Neuron (in vitro differentiated cells): ENCODE measurements around the gene ZNF263.
"Not testable (repeated sequence)": the region's sequence is repeated elsewhere in the genome, so short reads cannot be mapped to it uniquely, and the experiment has no call there.

Source experiments
- H2AFZ ChIP-seq: one replicate; pipeline ENCODE4 v1.6.1; 2013; ENCODE audit warnings: low read depth, mild to moderate bottlenecking, inconsistent platforms, low read length, moderate library complexity
- H3K27me3 ChIP-seq: one replicate; pipeline ENCODE4 v1.6.1; 2013; ENCODE audit warnings: low read length; ENCODE audit not compliant: insufficient read depth
- H3K36me3 ChIP-seq: one replicate; pipeline ENCODE4 v1.6.1; 2013; ENCODE audit warnings: low read length; ENCODE audit not compliant: insufficient read depth
- H3K4me1 ChIP-seq: one replicate; pipeline ENCODE4 v1.6.1; 2013; ENCODE audit warnings: low read length; ENCODE audit not compliant: insufficient read depth
- H3K4me3 ChIP-seq: 2 replicates; pipeline ENCODE4 v1.5.1; 2013; ENCODE audit warnings: mild to moderate bottlenecking, low read length, moderate library complexity
- H3K9me3 ChIP-seq: one replicate; pipeline ENCODE4 v1.6.1; 2013; ENCODE audit warnings: low read length

ZNF263 gene

DNA sequence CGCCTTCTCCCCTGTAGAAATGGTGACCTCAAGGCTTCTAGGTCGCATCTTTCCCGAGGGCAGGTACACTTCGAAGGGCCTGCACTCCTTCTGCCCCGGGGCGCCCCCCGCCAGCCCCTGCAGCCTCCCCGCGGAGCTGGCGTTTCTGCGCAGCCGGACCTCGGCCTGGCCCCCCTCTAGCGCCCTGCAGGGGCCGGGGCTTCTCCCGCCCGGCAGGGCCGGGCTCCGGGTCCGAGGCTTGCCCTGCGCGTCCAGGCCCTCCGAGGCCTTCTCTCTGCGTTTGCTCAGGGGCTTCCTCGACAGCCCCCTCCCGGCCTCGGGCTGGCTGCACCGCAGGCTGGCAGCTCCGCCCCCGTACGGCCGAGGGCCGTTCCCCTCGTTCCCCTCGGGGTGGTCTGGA lies 29.0 kb upstream of the ZNF263 start:
- no peak overlapping the region for H2AFZ ChIP-seq
- H3K4me3 ChIP-seq: no peak overlapping the region
- H3K9me3 ChIP-seq: no peaks in the 10 kb centered on the region
- H3K36me3 ChIP-seq: no peaks in the 10 kb centered on the region
- H3K27me3 ChIP-seq: peaks cover 22% of the 10 kb centered on the region
- H3K4me1 ChIP-seq: no peaks in the 10 kb centered on the region

DNA sequence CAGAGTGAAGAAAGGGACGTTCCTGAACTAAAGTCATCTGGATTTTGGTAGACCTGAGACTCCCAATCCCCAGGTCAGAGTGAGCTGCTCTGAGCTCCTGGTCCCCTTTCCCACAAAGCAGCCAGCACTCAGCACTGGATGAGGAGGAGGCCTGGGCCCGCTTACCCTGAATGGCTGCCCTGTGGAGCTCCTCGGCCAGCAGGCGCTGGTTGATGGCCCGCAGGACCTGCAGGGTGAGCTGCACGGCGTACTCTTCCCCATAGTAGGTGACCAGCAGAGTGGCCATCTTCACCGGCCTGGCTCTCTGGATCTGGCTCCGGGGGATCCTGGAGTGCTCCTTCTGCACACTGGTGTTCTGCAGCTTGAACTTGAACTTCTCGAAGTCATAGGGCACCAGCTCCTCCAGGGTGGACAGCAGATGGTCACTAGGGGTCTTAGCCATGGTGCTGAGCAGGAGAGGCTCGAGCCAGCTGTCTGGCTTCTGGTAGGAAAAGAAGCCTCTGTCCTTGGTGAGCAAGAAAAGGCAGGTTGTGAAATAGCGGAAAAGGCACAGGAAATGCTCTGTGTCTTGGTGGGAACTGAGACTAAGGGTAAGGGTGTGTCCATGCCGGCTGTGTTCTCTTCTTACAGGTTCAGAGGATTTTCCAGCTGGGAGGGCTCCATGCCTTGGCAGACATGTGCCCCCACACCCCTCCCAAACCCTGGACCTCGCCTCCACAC lies 27.0 kb upstream of the ZNF263 start, which contains the start of gene MEFV:
Gene MEFV, minus strand, starts transcription at position 488 of the 720 bp plus-strand sequence. Its CDS starts 46 bp downstream, at position 442.
- no peaks in the 10 kb centered on the region for H3K9me3 ChIP-seq
- no peaks in the 10 kb centered on the region for H3K4me1 ChIP-seq
- H3K36me3 ChIP-seq: no peaks in the 10 kb centered on the region

DNA sequence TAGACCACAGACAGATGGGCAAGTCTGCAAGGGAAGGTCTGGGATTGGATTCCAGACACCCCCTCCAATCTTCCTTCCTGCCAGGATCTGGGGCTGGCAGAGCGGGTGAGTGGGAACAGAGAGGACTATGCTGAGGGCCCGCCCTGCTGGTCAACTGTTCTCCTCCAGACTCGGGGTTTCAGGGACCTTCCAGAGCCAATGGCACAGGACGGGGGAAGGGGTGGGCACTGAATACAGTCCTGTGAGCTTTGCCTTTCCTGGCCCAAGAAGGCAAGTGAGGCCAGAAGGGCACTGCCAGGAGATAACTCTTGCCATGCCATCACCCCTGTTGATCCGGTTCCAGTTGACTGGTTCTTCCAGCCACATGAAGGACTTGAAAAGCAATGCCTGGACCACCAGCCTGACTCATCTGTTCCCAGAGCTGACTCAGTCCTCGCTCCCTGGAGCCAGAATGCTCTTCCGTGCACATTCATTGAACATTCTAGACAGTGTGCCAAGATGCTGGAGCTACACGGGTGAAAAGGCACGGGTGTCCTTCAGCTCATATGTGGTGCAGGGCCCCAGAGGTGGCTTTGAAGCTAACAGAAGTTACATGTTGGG lies 26.3 kb upstream of the ZNF263 start:
- H3K9me3 ChIP-seq: no peaks in the 10 kb centered on the region
- peaks cover 15% of the 10 kb centered on the region for H3K27me3 ChIP-seq
- no peaks in the 10 kb centered on the region for H3K36me3 ChIP-seq
- H3K4me3 ChIP-seq: no peak overlapping the region
- no peak overlapping the region for H2AFZ ChIP-seq
- no peaks in the 10 kb centered on the region for H3K4me1 ChIP-seq

More for the DNA sequence above, 27.0 kb upstream of the ZNF263 start, which contains the start of gene MEFV:
- H3K27me3 ChIP-seq: peaks cover 15% of the 10 kb centered on the region
- H2AFZ ChIP-seq: no peak within 1 kb of the TSS
- no peak within 1 kb of the TSS for H3K4me3 ChIP-seq

DNA sequence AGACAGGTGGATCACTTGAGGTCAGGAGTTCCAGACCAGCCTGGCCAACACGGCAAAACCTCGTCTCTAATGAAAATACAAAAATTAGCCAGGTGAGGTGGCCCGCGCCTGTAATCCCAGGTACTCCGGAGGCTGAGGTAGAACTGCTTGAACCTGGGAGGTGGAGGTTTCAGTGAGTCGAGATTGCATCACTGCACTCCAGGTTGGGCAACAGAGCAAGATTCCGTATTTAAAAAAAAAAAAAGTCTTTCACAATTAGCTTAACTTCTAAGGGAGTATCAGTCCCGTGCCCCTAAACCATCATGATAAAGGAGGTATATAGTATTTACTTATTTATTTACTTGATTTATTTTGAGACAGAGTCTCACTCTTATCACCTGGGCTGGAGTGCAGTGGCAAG lies 23.5 kb upstream of the ZNF263 start:
- Histone ChIP-seq H3K9me3 (no peaks in the 10 kb centered on the region), H3K27me3 (peaks cover 8% of the 10 kb centered on the region), H3K4me3 (no peak overlapping the region), H3K36me3 (no peaks in the 10 kb centered on the region), H3K4me1 (no peaks in the 10 kb centered on the region), H2AFZ (no peak overlapping the region)

DNA sequence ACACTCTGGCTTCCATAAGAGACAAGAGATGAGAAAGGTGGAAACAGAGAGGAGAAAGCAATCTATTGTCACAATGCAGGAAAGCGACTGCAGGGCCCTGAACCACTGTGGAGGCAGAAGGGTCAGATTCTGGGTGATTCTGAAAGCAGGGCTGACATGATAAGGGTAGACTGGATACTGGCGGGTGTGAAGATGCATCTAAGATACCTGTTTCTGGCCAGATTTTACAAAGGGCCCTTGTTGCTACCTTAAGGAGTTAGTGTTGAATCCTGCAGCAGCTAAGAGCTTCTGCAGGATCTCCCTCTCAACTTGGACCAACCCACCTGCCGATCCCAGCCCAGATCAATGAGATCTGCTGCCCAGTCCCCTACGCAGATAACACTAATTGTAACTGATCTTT lies 20.8 kb upstream of the ZNF263 start:
- H2AFZ ChIP-seq: no peak overlapping the region

DNA sequence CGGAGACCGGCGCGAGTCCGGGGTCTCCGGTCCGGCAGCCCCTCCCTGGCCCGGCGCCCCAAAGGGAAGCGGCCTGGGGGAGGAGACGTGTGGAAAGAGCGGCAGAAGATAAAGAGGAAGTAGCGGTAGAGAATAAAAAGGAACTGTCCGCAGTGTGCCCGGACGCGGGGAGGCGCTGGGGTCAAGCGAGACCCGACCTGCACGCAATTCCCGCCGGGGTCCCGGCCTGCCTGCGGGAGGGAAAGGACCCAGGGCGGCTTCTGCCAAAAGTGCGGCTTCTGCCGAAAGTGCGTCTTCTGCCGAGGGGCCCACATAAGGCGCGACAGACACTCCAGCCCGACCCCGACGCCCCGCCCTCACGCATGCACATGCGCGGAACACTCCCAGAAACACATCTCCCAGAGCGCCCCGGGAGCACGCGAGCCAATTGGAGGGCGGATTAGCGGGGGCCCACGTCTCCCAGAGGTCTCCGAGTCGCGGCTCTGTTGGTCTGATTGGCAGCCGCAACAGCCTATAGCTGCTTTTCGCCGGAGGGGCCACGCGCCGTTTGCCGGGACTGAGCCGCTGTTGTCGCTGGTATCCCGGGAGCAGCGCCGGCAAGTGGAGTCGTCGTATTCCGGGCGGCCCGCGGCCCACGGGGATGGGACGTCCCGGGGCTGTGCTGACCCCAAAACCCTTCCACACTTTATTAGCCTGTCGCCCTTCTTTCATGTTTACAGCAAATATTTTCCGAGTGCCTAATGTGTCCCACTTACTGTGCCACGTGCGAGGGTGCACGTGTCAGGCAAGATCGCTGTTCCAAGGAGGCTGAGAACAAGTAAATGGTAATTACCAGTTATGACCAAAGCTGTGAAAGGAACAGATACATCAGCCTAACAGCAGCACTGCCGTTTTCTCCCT lies 18.9 kb upstream of the ZNF263 start:
- H3K27me3 ChIP-seq: no peaks in the 10 kb centered on the region
- peak overlapping the region; percentile 78 for H2AFZ ChIP-seq
- no peaks in the 10 kb centered on the region for H3K9me3 ChIP-seq
- H3K4me3 ChIP-seq: peak overlapping the region; percentile 57
- no peaks in the 10 kb centered on the region for H3K4me1 ChIP-seq
- H3K36me3 ChIP-seq: no peaks in the 10 kb centered on the region

More for the DNA sequence above, 20.8 kb upstream of the ZNF263 start:
- H3K27me3 ChIP-seq: no peaks in the 10 kb centered on the region
- H3K36me3 ChIP-seq: no peaks in the 10 kb centered on the region
- no peaks in the 10 kb centered on the region for H3K4me1 ChIP-seq
- no peaks in the 10 kb centered on the region for H3K9me3 ChIP-seq
- H3K4me3 ChIP-seq: no peak overlapping the region

DNA sequence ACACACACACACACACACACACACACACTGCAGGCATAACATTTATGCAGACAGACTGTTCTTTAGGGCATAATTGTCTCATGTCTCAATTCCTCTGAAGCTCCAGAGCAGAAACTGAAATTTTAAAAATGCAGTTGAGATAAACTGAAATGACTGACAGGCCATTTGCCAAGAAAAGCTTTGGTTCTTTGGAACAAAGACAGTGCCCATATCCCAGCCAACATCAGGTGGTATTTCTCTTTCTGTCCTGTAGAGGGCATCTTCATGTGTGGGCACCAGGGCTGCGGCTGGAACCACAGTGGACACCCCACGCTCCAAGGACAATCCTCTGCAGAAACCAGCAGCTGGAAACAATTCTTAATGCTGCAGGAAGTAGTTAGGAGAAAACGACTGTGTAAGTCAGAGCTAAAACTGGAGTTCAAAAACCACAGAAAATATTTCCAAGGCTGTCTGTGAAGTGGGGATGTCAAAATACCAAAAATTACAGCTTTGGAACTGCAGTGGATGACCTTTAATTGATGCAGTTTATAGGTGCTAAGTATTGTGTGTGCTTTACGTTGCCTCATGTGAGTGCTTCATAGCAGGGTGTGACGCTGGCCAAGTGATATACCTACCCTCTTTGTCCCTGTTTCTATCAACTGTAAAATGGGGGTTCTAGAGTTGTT lies 16.3 kb upstream of the ZNF263 start:
- Histone ChIP-seq H3K4me1 (no peaks in the 10 kb centered on the region), H3K4me3 (no peak overlapping the region), H3K27me3 (no peaks in the 10 kb centered on the region), H3K36me3 (no peaks in the 10 kb centered on the region), H3K9me3 (no peaks in the 10 kb centered on the region), H2AFZ (no peak overlapping the region)

DNA sequence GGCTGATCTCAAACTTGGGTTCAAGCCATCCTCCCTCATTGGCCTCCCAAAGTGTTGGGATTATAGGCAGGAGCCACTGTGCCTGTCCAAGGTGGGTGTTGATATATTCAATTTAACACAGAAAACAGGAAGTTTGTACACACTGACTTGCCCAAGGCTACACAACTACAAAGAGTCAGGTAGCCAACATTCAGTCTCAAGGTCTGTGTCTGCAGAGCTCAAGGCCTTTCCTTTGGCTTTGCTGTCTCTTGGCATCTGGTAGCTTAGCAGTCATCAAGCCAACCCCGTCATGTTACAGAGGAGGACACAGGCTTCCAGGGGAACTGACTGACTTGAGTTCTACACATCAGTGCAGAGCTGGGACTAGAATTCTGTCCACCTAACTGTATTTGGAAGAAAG lies 15.0 kb upstream of the ZNF263 start:
- Histone ChIP-seq H3K4me3 (no peak overlapping the region), H3K36me3 (no peaks in the 10 kb centered on the region)

DNA sequence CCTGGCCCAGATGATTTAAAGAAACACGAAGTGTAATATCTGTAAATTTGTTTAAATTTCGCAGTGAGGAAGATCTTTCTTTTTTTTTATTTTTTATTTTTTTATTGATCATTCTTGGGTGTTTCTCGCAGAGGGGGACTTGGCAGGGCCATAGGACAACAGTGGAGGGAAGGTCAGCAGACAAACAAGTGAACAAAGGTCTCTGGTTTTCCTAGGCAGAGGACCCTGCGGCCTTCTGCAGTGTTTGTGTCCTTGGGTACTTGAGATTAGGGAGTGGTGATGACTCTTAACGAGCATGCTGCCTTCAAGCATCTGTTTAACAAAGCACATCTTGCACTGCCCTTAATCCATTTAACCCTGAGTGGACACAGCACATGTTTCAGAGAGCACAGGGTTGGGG lies 12.6 kb upstream of the ZNF263 start:
- not testable (repeated sequence) for H3K27me3 ChIP-seq, H3K9me3 ChIP-seq, H3K4me1 ChIP-seq, H3K4me3 ChIP-seq, H3K36me3 ChIP-seq, H2AFZ ChIP-seq

More for the DNA sequence above, 15.0 kb upstream of the ZNF263 start:
- H2AFZ ChIP-seq: no peak overlapping the region
- H3K27me3 ChIP-seq: no peaks in the 10 kb centered on the region
- H3K9me3 ChIP-seq: no peaks in the 10 kb centered on the region
- no peaks in the 10 kb centered on the region for H3K4me1 ChIP-seq

DNA sequence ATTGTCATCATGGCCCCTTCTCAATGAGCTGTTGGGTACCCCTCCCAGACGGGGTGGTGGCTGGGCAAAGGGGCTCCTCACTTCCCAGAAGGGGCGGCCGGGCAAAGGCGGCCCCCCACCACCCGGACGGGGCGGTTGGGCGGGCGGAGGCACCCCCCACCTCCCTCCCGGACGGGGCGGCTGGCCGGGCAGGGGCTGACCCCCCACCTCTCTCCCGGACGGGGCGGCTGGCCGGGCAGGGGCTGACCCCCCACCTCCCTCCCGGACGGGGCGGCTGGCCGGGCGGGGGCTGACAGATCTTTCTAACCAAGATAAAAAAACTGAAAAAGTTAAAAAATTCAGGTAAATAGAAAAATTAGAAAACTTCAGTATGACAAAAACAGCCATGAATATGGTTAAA lies 12.0 kb upstream of the ZNF263 start:
- not testable (repeated sequence) for H3K4me3 ChIP-seq, H2AFZ ChIP-seq, H3K27me3 ChIP-seq, H3K36me3 ChIP-seq, H3K9me3 ChIP-seq, H3K4me1 ChIP-seq

DNA sequence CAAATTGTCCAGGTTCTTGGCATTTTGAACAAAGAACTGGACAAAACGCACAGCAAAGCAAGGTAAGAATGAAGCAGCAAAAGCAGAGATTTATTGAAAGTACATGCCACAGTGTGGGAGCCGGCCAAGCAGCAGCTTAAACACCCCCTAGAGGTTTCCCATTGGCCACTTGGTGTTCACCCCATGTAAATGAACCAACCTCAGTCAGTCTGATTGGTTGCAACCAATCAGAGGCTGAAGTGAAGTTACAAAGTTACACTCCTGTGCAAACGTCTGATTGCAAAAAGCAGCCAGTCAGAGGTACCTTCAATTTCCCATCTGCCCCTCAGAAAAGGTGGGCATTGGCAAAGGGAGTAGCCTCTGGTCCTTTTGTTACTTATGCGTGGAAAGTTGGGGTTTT lies 8.8 kb upstream of the ZNF263 start:
- H3K4me1 ChIP-seq: peaks cover 2% of the 10 kb centered on the region
- H3K4me3 ChIP-seq: no peak overlapping the region
- no peaks in the 10 kb centered on the region for H3K36me3 ChIP-seq
- no peaks in the 10 kb centered on the region for H3K27me3 ChIP-seq
- H3K9me3 ChIP-seq: no peaks in the 10 kb centered on the region
- no peak overlapping the region for H2AFZ ChIP-seq

DNA sequence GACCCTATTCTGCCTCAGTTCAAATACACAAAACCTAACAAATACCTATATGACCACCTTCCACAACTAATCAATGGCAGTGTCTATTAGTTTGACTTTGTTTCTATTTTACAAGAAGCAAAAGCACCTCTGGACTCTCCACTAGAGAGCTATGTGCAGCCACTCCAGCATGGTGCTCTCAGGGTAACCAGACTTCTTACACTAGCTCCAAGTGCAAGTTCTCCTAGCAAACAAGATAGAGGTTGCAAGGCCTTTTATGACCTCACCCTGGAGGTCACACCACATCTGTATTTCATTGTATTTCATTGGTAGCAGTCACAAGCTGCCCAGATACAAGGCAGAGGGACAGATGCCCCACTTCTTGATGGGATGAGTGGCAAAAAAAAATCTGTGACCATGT lies 8.3 kb upstream of the ZNF263 start:
- Histone ChIP-seq H3K36me3 (no peaks in the 10 kb centered on the region), H3K4me3 (no peak overlapping the region), H3K9me3 (no peaks in the 10 kb centered on the region)

DNA sequence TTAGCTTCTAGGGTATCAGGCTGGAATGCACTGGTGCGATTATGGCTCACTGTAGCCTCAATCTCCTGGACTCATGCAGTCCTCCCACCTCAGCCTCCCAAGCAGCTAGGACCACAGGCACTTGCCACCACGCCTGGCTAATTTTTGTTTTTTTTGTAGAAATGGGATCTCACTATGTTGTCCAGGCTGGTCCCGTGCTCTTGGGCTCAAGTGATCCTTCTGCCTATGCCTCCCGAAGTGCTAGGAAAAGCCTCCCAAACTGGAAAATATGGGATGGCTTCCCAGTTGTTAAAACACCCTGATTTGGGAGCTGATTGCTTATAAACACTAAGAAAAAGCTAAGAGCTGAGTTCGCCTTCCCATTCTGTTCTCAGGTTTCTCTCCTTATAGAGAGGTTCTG lies 6.6 kb upstream of the ZNF263 start:
- Histone ChIP-seq H3K36me3 (no peaks in the 10 kb centered on the region), H3K27me3 (no peaks in the 10 kb centered on the region), H2AFZ (no peak overlapping the region), H3K4me1 (peaks cover 4% of the 10 kb centered on the region), H3K4me3 (no peak overlapping the region), H3K9me3 (no peaks in the 10 kb centered on the region)

More for the DNA sequence above, 8.3 kb upstream of the ZNF263 start:
- H2AFZ ChIP-seq: no peak overlapping the region
- no peaks in the 10 kb centered on the region for H3K27me3 ChIP-seq
- peaks cover 2% of the 10 kb centered on the region for H3K4me1 ChIP-seq
